Posterior cingulate gyrus (tissue), 11 donors: ENCODE measurements around the gene ZDHHC14.
"Not testable (repeated sequence)": the region's sequence is repeated elsewhere in the genome, so short reads cannot be mapped to it uniquely, and the experiment has no call there.

ENCODE experiments used
- DNase-seq, 10 donors: peaks; one replicate each; pipeline versions ENCODE4 v3.0.0 to v3.0.0-alpha.2; 2020 to 2021; ENCODE audit warnings: mixed read lengths in 3 of 10
- intact Hi-C: fragments of 100-400 bp; cut with DNase I; formaldehyde crosslinking; loops from one replicate; pipeline ENCODE4 v1.15.1; 2023

ZDHHC14 gene

DNA sequence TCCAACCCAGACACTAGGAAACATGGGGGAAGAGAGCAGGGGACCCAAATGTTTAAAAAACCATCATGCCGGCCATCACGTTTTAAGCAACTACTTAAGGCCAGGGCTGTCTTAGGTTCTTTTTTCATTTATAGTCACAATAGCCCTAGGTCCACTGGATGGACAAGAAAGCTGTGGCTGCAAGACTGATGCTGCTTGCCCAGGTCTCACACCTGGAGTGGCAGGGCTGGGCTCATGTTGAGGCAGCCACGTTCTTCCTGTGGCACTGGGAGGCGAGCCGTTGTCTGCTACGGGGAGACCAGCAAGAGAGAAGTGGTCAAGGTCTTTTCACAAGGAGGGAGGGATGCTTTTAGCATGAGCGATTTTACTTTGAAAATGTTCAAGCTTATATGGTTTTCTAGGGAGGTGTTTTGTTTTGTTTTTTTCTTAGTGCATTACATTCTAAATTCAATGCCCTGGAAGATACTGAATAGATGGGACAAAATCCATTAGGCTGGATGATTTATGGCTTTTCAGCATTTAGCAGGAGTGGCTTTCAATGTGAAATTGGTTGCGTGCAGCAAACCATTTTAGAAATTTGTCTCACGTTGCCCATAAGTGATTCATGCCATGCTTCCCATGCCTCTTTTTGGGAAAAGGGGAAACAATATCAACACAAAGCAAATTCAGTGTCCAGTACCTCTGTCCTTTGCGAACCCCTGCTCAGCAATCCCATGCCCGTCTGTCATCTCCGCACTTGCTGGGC, 335.4 kb downstream of the ZDHHC14 start:
- DNase-seq: no peak
- intact Hi-C loops: no loop called here

DNA sequence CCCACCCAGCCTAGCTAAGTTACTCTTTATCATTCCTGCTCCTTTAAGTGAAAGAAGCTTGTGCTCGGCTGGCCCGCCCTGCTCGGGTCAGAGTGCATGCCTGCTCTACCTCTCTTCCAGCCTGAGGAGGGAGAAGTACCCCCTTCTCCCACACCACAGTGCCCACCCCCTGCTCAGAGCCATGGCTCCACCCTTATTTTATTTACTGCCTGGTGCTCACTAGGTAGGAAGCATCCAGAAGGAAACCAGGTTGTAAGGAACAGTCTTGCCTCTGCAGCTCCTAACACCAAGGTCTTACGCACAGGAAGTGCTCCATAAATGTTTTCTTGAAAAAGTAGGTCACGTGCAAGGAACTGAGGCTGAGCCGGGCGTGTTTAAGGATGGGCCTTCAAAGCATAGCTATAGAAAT, 336.4 kb downstream of the ZDHHC14 start:
- no peak for DNase-seq
- intact Hi-C loops: no loop called here

DNA sequence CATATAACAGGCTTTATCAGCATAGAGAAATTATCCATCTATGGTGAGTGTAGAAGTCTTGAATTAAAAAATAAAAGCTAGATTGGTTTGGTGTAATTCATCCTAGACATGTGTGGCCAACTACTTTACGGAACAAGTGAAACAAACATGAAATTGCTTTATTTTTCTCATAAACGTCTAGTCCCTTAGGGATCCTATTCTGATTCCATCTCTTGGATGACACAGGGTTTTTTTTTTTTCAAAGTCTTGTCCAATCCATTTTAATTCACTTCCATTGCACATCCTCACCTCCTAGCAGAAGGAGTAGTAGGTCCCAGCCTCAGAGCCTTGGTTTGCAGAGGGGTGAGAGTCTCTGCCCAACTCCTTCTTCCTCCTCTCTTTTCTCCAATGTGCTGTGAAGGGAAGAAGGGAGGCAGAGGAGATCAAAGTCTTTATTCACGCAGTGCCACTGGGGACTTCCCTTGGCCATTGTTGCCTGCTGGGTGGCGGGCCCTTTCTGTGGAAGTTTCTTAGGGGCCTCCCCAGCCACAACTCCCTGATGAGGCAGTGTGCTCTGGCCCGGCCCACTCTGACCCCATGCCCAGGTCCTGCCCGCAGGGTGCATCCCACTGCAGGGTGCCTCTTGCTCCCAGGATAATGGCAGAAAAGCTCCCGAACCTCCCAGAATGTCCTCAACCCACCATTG, 337.7 kb downstream of the ZDHHC14 start:
- no peak for DNase-seq
- intact Hi-C loops: no loop called here

DNA sequence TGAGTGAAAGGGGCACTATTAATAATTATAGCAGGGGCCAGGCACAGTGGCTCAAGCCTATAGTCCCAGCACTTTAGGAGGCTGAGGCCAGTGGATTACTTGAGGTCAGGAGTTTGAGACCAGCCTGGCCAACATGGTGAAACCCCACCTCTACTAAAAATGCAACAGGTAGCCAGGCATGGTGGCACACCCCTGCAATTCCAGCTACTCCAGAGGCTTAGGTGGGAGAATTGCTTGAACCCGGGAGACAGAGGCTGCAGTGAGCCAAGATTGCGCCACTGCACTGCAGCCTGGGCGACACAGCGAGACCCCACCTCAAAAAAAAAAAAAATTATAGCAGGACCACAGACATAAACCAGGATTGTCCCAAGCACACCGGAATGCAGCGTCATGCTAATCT, 340.0 kb downstream of the ZDHHC14 start:
- DNase-seq, intact Hi-C loops: not testable (repeated sequence)

DNA sequence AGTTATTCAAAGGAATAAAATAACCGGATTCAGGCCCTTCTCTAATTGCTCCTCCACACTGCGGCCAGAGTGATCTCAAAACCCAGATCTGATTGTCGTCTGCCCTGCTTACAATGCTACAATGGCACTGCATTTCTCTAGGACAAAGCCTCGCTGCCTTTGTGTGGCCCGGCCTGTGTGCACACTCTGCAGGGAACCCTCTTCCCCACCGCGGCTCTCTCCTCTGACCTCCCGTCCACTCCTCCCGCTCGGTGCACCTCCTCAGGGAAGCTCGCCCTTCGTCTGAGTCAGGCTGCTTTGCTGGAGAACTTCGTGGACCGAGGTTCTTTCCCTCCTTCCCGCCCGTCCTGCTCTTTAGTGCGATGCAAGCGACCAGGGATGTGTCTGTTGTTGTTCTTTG, 340.4 kb downstream of the ZDHHC14 start:
- intact Hi-C loops: no loop called here

DNA sequence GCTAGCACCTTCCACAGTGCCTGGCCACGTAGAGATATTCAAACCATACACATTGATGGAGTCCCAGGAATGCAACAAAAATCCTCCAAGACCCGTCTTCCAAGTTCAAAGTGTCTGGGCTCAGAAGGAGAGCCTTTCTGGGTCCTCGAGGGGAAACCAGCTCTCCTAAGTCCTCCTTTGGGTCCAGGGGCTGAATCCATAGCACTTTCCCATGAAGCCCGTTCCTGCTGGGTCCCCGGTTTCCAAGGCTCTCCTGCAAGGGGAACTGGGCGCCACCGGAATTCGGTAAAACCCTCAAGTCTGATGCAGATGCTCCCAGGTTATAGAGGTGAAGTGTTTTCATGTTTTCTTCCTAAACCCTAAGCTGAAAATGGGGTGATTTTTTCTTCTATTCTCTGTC, 340.8 kb downstream of the ZDHHC14 start:
- intact Hi-C loops: no loop called here
- no peak for DNase-seq

More for the DNA sequence above, 340.4 kb downstream of the ZDHHC14 start:
- no peak for DNase-seq

DNA sequence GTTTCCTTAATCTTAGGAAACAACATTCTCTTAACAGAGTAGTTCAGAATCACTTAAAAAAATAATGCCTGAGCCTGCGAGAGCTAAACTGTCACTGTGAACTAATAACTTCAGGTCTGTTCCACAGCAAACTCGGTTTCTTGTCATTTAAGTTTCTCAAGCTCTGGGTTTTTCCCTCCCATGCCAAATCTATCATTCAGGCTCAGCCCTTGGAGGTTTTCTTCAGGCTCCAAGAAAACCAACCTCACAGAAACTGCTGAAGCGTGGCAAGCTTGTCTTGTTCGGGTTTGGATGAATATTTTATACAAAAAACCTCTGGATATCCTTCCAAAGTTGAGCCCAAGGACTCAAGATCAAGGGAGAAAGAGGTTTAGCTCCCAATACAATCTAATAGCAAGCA, 342.4 kb downstream of the ZDHHC14 start:
- DNase-seq: no peak
- intact Hi-C loops: no loop called here

DNA sequence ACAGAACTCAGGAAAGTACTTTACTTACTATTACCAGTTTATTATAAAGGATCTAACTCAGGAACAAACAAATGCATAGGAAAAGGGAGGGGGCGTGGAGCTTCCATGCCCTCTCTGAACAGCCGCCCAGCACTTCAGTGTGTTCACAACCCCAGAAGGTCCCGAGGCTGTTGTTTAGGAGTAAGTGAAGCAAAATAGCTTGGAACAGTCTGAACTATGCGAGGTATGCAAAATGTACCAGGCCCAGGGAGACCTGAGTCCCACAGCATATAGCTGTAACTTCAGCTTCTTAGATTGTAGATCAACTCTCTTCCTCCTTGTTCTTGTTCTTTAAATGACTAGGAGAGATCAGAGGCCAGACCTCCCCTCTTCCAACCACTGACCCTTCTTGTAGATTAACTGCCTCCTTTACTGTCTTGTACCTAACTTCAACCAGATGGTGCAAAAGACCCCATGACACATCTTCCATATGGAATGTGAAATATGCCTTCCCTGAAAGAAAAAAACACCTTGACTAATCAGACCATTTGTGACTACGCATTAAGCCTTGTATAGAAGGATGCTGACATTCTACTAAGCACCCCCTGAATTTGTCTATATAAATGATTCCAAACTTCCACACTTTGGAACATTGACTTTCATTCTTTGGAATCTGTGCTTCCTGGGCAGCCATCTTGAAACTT, 343.3 kb downstream of the ZDHHC14 start:
- no peak for DNase-seq
- intact Hi-C loops: no loop called here

DNA sequence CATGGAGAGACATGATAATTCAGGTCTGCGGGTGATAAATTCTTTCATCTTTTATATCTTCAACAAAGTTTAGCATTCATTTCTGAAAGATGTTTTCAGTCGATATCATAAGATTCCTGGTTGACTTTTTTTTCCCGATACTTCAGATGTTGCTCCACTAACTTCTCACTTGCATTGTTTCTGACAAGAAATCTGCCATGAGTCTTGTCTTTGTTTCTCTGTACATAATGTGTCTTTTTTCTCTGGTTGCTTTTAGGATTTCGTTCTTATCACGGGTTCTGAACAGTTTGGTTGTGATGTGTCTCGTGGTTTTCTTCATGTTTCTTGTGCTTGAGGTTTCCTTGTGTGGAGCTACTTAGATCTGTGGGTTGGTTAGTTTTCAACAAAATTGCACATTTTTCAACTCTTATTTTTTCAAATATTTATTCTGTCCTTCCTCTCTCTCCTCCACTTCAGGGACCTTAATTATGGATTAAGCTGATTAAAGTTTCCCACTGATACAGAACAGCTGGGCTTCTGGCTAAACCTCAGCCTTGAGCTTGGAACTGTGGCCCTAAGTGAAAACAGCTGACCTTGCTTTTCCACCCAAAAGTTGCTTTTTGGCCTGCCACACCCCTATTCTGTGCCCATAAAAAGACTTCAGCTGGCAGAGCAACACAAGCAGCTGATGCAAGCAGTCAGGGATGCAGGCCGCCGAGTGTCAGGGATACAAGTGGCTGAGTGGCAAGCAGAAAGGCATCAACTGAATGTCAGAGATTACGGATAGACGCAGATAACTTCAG, 344.2 kb downstream of the ZDHHC14 start:
- intact Hi-C loops: no loop called here

DNA sequence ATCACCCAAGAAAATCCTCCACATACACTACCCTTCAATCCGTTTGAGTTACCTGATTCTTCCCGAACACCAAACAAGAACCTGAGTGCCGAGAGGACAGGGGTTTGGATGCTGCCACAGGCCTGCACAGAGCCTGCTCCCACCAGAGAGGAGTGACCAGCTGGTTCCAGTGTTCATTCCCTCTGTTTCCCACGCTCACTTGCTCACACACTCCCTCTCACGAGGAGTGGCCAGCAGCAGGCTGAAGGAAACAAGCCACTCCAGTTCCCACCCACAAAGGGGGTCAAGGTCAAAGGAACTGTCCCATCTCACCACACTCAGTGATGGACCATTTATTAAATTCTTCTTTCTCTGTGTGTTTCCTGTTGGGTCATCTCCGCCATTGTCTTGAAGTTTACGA, 344.8 kb downstream of the ZDHHC14 start:
- no peak for DNase-seq
- intact Hi-C loops: no loop called here

More for the DNA sequence above, 344.2 kb downstream of the ZDHHC14 start:
- DNase-seq: peak in 1 of 10 donors; percentile 8

DNA sequence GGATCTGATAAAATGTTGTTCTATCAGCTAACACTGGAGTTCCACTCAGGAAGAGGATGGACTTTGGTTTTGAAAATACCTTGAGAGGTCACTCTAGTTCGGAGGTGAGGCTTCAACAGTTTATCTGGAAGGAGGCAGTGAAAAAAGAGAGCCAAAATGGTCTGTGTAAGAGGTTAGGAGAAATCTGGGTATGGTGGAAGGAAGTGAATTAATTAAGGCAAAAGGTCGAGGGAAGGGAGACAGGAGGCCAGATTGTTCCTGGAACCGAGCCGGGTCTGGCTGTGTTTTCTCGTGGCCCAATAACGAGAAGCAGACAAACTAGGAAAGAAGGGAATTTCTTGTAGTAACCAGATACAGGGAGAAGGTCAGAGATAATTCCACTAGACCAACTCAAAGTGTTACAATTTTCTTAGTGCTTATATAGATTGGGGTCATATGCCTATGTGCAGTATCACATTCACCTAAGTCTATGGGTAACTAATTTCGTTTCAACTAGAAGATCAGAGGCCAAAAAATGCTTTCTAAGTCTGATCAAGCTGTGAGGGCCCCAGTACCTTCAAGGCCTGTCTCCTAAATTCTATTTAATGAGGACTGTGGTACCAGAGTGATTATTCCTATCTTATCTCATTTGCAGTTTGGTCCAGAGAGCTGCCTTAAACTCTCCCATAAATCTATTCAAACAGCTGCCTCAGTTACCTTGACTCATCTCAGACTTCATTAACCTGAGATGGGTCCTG, 346.1 kb downstream of the ZDHHC14 start:
- intact Hi-C loops: no loop called here

More for the DNA sequence above, 346.1 kb downstream of the ZDHHC14 start:
- DNase-seq: no peak
